Measurements from ENCODE around the gene UNC13B. TPM values are rescaled to one million over a fixed set of nuclear protein-coding genes. Genes with fewer than 3 reads are reported as not detected.

UNC13B gene
- total RNA-seq, 1 donor from 2014 or later: 24.5 TPM

DNA sequence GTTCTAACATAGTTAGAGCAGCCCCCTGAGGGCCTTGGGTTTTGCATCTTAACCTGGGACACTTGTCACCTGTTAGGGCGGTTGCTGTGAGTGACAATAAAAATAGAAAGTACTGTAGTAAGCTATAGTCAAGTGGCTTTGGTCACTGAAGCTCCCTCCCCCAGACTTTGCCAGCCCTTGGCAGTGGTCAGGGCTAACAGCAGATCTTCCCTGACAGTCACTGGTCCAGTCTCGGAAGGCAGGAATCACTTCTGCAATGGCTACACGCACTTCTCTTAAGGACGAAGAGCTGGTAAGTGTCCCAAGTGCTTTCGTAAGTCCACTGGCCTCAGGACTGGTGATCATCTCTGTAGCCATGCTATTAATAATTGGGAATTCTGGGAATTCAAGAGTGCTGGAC lies 213.1 kb downstream of the UNC13B start:
- H3K4me1 Mint-ChIP-seq (ENCODE audit: unreplicated experiment): no peaks in the 10 kb centered on the region
- no peak overlapping the region for H3K4me3 Mint-ChIP-seq (ENCODE audit: unreplicated experiment)
- no peaks in the 10 kb centered on the region for H3K9me3 Mint-ChIP-seq (ENCODE audit: unreplicated experiment)
- no peaks in the 10 kb centered on the region for H3K27me3 Mint-ChIP-seq (ENCODE audit: unreplicated experiment)
- peaks cover 12% of the 10 kb centered on the region for H3K36me3 Mint-ChIP-seq (ENCODE audit: unreplicated experiment)
- TF ChIP-seq, protein P1, sequence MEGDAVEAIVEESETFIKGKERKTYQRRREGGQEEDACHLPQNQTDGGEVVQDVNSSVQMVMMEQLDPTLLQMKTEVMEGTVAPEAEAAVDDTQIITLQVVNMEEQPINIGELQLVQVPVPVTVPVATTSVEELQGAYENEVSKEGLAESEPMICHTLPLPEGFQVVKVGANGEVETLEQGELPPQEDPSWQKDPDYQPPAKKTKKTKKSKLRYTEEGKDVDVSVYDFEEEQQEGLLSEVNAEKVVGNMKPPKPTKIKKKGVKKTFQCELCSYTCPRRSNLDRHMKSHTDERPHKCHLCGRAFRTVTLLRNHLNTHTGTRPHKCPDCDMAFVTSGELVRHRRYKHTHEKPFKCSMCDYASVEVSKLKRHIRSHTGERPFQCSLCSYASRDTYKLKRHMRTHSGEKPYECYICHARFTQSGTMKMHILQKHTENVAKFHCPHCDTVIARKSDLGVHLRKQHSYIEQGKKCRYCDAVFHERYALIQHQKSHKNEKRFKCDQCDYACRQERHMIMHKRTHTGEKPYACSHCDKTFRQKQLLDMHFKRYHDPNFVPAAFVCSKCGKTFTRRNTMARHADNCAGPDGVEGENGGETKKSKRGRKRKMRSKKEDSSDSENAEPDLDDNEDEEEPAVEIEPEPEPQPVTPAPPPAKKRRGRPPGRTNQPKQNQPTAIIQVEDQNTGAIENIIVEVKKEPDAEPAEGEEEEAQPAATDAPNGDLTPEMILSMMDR (IDR thresholded peaks at IDR 0.05): no peak
- no peak for DNase-seq (ENCODE audit: extremely low spot score, unreplicated experiment)
- H3K27ac Mint-ChIP-seq (ENCODE audit: unreplicated experiment): no peak overlapping the region

DNA sequence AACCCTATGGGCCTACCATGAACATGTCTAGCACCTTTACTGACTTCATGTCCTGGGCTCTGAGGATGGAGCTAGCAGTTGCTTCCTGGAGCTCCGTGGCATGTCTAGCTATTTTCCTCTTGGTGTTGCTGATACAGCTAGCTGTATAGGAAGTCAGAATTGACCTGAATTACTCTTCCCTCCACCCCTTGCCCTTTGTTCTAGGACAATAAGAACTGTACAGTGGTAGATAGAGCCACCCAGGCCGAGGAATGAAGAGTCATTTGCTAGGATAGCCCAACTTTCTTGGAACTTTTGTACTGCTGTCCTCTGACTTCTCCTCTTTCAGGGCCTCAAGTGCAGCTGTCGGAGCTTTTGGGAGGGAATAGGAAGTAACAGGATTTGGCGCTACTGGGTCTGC lies 218.2 kb downstream of the UNC13B start:
- TF ChIP-seq, protein P1 (IDR thresholded peaks at IDR 0.05): no peak
- no peak overlapping the region for H3K4me3 Mint-ChIP-seq (ENCODE audit: unreplicated experiment)
- no peak overlapping the region for H3K27ac Mint-ChIP-seq (ENCODE audit: unreplicated experiment)
- H3K9me3 Mint-ChIP-seq (ENCODE audit: unreplicated experiment): no peaks in the 10 kb centered on the region
- no peak for DNase-seq (ENCODE audit: extremely low spot score, unreplicated experiment)
- no peaks in the 10 kb centered on the region for H3K4me1 Mint-ChIP-seq (ENCODE audit: unreplicated experiment)
- H3K36me3 Mint-ChIP-seq (ENCODE audit: unreplicated experiment): peaks cover 17% of the 10 kb centered on the region
- H3K27me3 Mint-ChIP-seq (ENCODE audit: unreplicated experiment): no peaks in the 10 kb centered on the region

DNA sequence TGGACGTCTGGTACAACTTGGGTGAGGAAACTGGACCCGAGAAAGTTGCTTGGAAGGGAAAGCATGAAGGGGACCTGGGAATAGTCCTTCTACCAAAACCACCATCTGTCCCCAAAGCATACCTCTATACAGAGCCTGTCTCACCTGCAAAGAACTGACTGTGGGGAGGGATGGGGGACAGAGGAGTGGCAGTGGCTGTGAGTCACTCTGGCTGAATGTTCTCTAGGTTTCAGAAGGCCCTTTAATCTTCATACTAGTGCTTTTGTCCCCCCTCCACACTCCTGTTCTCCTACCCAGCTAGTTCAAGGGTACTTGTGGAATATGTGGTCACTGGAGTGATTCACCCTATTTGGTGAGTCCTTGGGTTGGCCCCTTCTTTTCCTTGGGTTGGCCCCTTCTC lies 218.8 kb downstream of the UNC13B start:
- no peak overlapping the region for H3K27ac Mint-ChIP-seq (ENCODE audit: unreplicated experiment)
- TF ChIP-seq, protein P1 (IDR thresholded peaks at IDR 0.05): no peak
- H3K9me3 Mint-ChIP-seq (ENCODE audit: unreplicated experiment): no peaks in the 10 kb centered on the region
- peaks cover 22% of the 10 kb centered on the region for H3K36me3 Mint-ChIP-seq (ENCODE audit: unreplicated experiment)
- no peaks in the 10 kb centered on the region for H3K27me3 Mint-ChIP-seq (ENCODE audit: unreplicated experiment)
- H3K4me3 Mint-ChIP-seq (ENCODE audit: unreplicated experiment): no peak overlapping the region
- DNase-seq (ENCODE audit: extremely low spot score, unreplicated experiment): no peak
- no peaks in the 10 kb centered on the region for H3K4me1 Mint-ChIP-seq (ENCODE audit: unreplicated experiment)

DNA sequence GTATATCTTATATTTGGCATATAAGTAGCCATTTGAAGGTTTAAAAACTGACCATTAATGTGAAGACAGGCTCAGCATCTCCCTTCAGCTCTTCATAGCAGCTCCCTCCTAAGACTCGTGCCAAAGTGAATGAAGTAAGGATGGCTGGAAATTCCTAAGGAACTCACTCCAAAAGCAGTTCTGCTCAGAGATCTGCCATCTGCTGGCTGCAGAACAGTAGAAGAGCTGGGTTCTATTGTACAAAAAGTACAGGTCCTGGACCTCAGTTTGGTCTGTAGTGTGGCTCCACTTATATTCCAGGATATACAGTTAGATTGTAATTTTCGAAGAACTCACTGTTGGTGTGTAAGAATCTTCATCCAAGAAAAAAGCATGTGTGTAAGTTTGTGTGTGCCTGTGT lies 223.2 kb downstream of the UNC13B start:
- peaks cover 43% of the 10 kb centered on the region for H3K36me3 Mint-ChIP-seq (ENCODE audit: unreplicated experiment)
- H3K4me1 Mint-ChIP-seq (ENCODE audit: unreplicated experiment): no peaks in the 10 kb centered on the region
- TF ChIP-seq, protein P1 (IDR thresholded peaks at IDR 0.05): peak; percentile 42
- H3K4me3 Mint-ChIP-seq (ENCODE audit: unreplicated experiment): no peak overlapping the region
- H3K27ac Mint-ChIP-seq (ENCODE audit: unreplicated experiment): no peak overlapping the region
- H3K27me3 Mint-ChIP-seq (ENCODE audit: unreplicated experiment): no peaks in the 10 kb centered on the region
- no peaks in the 10 kb centered on the region for H3K9me3 Mint-ChIP-seq (ENCODE audit: unreplicated experiment)
- DNase-seq (ENCODE audit: extremely low spot score, unreplicated experiment): no peak

DNA sequence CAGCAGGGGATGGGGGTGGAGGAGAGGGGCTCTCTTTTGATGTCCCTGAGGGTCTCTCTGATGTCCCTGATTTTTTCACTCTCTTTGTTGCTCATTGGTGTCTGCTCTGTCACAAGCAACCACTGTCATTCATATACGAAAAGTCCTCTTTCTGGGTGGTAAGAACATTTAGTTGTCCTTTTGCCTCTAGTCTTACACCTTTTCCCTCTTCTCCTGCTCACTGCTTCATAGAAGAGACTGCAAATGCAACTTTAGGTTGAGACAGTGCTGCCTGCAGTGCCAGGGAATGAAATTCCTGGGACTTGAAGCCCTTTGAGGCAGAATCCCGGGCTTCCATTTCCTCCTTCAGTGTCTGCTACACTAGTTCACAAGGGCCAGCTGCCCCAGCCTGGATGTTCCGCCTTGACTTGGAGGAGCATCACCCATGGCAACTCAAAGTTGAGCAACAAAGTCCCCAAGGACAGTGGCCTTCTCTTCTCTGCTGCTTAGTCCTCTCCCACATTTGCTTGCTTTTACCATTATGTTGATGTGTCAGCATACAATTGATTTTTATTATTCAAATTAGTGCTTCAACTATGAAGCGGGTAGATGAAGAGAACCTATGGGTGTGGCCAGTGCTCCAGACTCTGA lies 233.4 kb downstream of the UNC13B start:
- TF ChIP-seq, protein P1 (IDR thresholded peaks at IDR 0.05): no peak
- peak overlapping the region; percentile 15 for H3K27ac Mint-ChIP-seq (ENCODE audit: unreplicated experiment)
- no peaks in the 10 kb centered on the region for H3K27me3 Mint-ChIP-seq (ENCODE audit: unreplicated experiment)
- peaks cover 33% of the 10 kb centered on the region for H3K36me3 Mint-ChIP-seq (ENCODE audit: unreplicated experiment)
- no peak overlapping the region for H3K4me3 Mint-ChIP-seq (ENCODE audit: unreplicated experiment)
- H3K4me1 Mint-ChIP-seq (ENCODE audit: unreplicated experiment): no peaks in the 10 kb centered on the region
- no peak for DNase-seq (ENCODE audit: extremely low spot score, unreplicated experiment)
- H3K9me3 Mint-ChIP-seq (ENCODE audit: unreplicated experiment): no peaks in the 10 kb centered on the region
